PFSK-1 (cell line): Measurements from ENCODE around the gene DISP3.

Source experiments
- POLR2AphosphoS5 ChIP-seq: IDR thresholded peaks from 2 replicates; pipeline ENCODE4 v1.6.1; 2012; ENCODE audit warnings: low read depth, mild to moderate bottlenecking, control low read depth, low read length, moderate library complexity
- SIN3A ChIP-seq: IDR thresholded peaks from 2 replicates; pipeline ENCODE4 v1.6.1; 2012; ENCODE audit warnings: mild to moderate bottlenecking, low read length, moderate library complexity, borderline replicate concordance; ENCODE audit not compliant: insufficient read depth
- TAF1 ChIP-seq: IDR thresholded peaks from 2 replicates; pipeline ENCODE4 v1.6.1; 2012; ENCODE audit warnings: low read length, control low read depth, borderline replicate concordance; ENCODE audit not compliant: insufficient read depth
- TF ChIP-seq, protein P1 (sequence below), 2 experiments: IDR thresholded peaks; 2 replicates each; pipeline versions ENCODE4 v1.6.1 to v1.8.0; 2011 to 2012; ENCODE audit warnings: low read depth in 2 of 2, low read length in 2 of 2, control low read depth in 1 of 2, inconsistent platforms in 1 of 2, mild to moderate bottlenecking in 1 of 2, moderate library complexity in 1 of 2; ENCODE audit not compliant: insufficient read depth in 1 of 2

DNA sequence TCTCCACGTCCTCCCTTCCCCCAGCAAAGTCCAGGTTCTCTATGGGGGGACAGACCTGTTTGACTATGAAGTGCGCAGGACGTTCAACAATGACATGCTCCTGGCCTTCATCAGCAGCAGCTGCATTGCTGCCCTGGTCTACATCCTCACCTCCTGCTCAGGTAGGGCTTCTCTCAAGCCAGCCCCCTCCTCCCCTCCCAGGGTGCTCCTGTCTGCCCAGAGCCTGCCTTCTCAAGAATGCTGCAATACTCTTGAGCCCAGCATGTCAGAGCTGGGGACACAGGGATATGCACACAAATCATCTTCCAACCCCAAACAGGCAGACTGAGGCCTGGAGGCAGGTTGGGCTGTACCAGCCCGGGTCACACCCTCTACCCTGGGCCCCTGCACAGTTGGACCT, 35.4 kb downstream of the DISP3 start:
- TF ChIP-seq, protein P1, sequence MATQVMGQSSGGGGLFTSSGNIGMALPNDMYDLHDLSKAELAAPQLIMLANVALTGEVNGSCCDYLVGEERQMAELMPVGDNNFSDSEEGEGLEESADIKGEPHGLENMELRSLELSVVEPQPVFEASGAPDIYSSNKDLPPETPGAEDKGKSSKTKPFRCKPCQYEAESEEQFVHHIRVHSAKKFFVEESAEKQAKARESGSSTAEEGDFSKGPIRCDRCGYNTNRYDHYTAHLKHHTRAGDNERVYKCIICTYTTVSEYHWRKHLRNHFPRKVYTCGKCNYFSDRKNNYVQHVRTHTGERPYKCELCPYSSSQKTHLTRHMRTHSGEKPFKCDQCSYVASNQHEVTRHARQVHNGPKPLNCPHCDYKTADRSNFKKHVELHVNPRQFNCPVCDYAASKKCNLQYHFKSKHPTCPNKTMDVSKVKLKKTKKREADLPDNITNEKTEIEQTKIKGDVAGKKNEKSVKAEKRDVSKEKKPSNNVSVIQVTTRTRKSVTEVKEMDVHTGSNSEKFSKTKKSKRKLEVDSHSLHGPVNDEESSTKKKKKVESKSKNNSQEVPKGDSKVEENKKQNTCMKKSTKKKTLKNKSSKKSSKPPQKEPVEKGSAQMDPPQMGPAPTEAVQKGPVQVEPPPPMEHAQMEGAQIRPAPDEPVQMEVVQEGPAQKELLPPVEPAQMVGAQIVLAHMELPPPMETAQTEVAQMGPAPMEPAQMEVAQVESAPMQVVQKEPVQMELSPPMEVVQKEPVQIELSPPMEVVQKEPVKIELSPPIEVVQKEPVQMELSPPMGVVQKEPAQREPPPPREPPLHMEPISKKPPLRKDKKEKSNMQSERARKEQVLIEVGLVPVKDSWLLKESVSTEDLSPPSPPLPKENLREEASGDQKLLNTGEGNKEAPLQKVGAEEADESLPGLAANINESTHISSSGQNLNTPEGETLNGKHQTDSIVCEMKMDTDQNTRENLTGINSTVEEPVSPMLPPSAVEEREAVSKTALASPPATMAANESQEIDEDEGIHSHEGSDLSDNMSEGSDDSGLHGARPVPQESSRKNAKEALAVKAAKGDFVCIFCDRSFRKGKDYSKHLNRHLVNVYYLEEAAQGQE (IDR thresholded peaks at IDR 0.05; ENCODE audit: insufficient read depth in 1 of 2, low read depth in 2 of 2, low read length in 2 of 2) = no peak
- TF ChIP-seq POLR2AphosphoS5 (no peak), TAF1 (no peak), SIN3A (no peak)
